Measurements from ENCODE around the gene NXF2B. TPM values are rescaled to one million over a fixed set of nuclear protein-coding genes. Genes with fewer than 3 reads are reported as not detected.
A peak's percentile ranks its signal among the peaks of the same experiment; 100 is the strongest.
"Not testable (repeated sequence)": the region's sequence is repeated elsewhere in the genome, so short reads cannot be mapped to it uniquely, and the experiment has no call there.

The NXF2B gene
- total and polyA plus RNA-seq, 10 of the 15 experiments (the other 5 are each of a cell fraction or from before 2014, with no cell fraction given), result not detected

DNA sequence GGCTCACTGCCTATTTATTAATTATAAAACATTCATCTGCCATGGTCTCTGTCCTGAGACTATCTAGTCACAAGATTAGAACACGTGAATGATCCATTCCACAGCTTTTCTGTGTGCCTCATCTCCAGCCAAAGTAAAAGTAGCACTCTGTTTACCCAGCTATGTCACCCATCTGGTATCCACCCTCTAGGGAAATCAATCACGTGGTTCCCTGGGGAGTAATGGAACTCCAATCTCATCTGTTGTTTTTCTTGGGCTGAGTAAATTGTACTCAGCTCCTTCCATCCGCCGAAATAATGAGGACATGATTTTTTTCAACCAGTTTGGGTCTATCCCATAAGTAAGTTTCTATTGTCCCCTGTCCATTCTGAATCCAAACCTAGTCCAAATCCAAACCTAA is 18.8 kb upstream of the NXF2B start:
- H3K79me2 ChIP-seq (ENCODE audit: control insufficient read depth, insufficient read depth, low read length); H3K9me3 ChIP-seq (replicated peaks; ENCODE audit: control insufficient read depth, insufficient read depth, low read length); FAIRE-seq; H3K27me3 ChIP-seq (replicated peaks in 1 of 2; ENCODE audit: control insufficient read depth in 2 of 2, insufficient read depth in 2 of 2, low read length in 1 of 2); H3K4me1 ChIP-seq (ENCODE audit: control insufficient read depth, insufficient read depth, low read length); H2AFZ ChIP-seq (ENCODE audit: control insufficient read depth, low read depth, low read length); H3K4me3 ChIP-seq; H3K9ac ChIP-seq (ENCODE audit: control insufficient read depth, insufficient read depth, low read length); H4K20me1 ChIP-seq (ENCODE audit: control insufficient read depth, insufficient read depth); POLR2A ChIA-PET; DNase-seq (ENCODE audit: low read depth, low spot score); H3K4me2 ChIP-seq (ENCODE audit: control insufficient read depth, insufficient read depth); H3K36me3 ChIP-seq (ENCODE audit: control insufficient read depth in 2 of 2, insufficient read depth in 2 of 2, low read length in 1 of 2); RAD21 ChIA-PET (ENCODE audit: unreplicated experiment); intact Hi-C loops (cut with micrococcal nuclease; ENCODE audit: unreplicated experiment); CTCF ChIA-PET; SMC1A ChIA-PET (ENCODE audit: uncharacterized antibody, unreplicated experiment); BruUV-seq (replicated peaks); in situ Hi-C loops (cut with MboI); ATAC-seq; H3K27ac ChIP-seq (ENCODE audit: control insufficient read depth, insufficient read depth): not testable (repeated sequence)
- WGBS (ENCODE audit: insufficient coverage, insufficient replicate concordance, low lambda C conversion rate, missing lambda C conversion rate), result no CpG with 5 or more reads among the region's 4 CpGs

DNA sequence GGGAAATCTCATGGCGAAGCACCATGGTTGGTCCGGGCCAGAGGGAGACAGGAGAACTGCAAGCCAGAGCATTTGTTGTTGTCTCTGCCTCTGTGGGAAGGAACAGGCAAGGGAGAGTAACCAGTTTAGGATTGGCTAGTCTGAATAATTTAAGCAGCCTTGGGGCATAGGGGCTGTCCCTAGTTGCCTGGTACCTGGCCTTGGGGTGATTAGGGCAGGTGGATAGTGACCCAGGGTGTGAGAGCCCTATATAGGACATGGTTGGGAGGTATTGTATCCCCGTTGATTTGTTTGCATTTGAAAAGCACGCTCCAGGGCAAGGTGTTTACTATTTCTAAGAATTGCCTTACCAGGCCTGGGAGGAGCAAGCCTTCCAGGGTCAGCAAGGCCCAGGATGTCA is 25.3 kb downstream of the NXF2B start:
- SMC1A ChIA-PET (ENCODE audit: uncharacterized antibody, unreplicated experiment); POLR2A ChIA-PET; H3K36me3 ChIP-seq (ENCODE audit: control insufficient read depth in 2 of 2, insufficient read depth in 2 of 2, low read length in 1 of 2); H2AFZ ChIP-seq (ENCODE audit: control insufficient read depth, low read depth, low read length); DNase-seq (ENCODE audit: low read depth, low spot score); H3K79me2 ChIP-seq (ENCODE audit: control insufficient read depth, insufficient read depth, low read length); intact Hi-C loops (cut with micrococcal nuclease; ENCODE audit: unreplicated experiment); H3K4me1 ChIP-seq (ENCODE audit: control insufficient read depth, insufficient read depth, low read length); BruUV-seq (replicated peaks); CTCF ChIA-PET; H3K9ac ChIP-seq (ENCODE audit: control insufficient read depth, insufficient read depth, low read length); in situ Hi-C loops (cut with MboI); H3K4me3 ChIP-seq; H3K4me2 ChIP-seq (ENCODE audit: control insufficient read depth, insufficient read depth); H3K9me3 ChIP-seq (replicated peaks; ENCODE audit: control insufficient read depth, insufficient read depth, low read length); H4K20me1 ChIP-seq (ENCODE audit: control insufficient read depth, insufficient read depth); FAIRE-seq; RAD21 ChIA-PET (ENCODE audit: unreplicated experiment); H3K27ac ChIP-seq (ENCODE audit: control insufficient read depth, insufficient read depth); H3K27me3 ChIP-seq (replicated peaks in 1 of 2; ENCODE audit: control insufficient read depth in 2 of 2, insufficient read depth in 2 of 2, low read length in 1 of 2); ATAC-seq: not testable (repeated sequence)
- no CpG with 5 or more reads among the region's 4 CpGs for WGBS (ENCODE audit: insufficient coverage, insufficient replicate concordance, low lambda C conversion rate, missing lambda C conversion rate)

DNA sequence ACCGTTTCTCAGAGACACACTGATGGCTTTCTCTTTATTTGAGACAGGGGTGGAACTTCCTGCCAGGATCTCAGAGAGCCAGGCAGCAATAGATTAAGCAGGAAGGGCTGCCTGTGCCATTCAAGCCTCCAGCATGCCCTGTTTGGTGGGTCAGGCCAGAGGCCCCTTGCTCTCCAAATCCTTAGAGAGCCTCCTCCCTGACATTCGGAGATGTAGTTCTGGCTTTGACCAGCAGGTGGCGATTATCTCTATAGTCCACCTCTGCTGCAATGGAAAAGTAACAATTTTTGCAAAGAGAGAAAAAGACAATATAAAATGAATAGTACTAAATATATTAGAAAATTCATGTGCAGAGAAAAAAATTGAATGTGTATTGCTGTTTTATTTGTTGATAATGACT is 93.9 kb downstream of the NXF2B start:
- SMC1A ChIA-PET (ENCODE audit: uncharacterized antibody, unreplicated experiment), result no interaction called here
- H3K4me2 ChIP-seq (ENCODE audit: control insufficient read depth, insufficient read depth), result no peak overlapping the region
- DNase-seq (ENCODE audit: low read depth, low spot score) (no peak), ATAC-seq (peak; percentile 76), FAIRE-seq (peak; percentile 86)
- H3K27me3 ChIP-seq (replicated peaks in 1 of 2; ENCODE audit: control insufficient read depth in 2 of 2, insufficient read depth in 2 of 2, low read length in 1 of 2), result no peaks in the 10 kb centered on the region
- in situ Hi-C loops (cut with MboI) (no loop called here), intact Hi-C loops (cut with micrococcal nuclease; ENCODE audit: unreplicated experiment) (no loop called here)
- no peaks in the 10 kb centered on the region for H3K9me3 ChIP-seq (replicated peaks; ENCODE audit: control insufficient read depth, insufficient read depth, low read length)
- H3K9ac ChIP-seq (ENCODE audit: control insufficient read depth, insufficient read depth, low read length), result no peak overlapping the region
- 8% methylated on average over 3 of the region's 3 CpGs for WGBS (ENCODE audit: insufficient coverage, insufficient replicate concordance, low lambda C conversion rate, missing lambda C conversion rate)
- no peaks in the 10 kb centered on the region for H3K36me3 ChIP-seq (ENCODE audit: control insufficient read depth in 2 of 2, insufficient read depth in 2 of 2, low read length in 1 of 2)
- H3K27ac ChIP-seq (ENCODE audit: control insufficient read depth, insufficient read depth), result no peak overlapping the region
- BruUV-seq (replicated peaks), result no TSS peak
- no peak overlapping the region for H3K4me3 ChIP-seq
- RAD21 ChIA-PET (ENCODE audit: unreplicated experiment), result no interaction called here
- H3K4me1 ChIP-seq (ENCODE audit: control insufficient read depth, insufficient read depth, low read length), result no peaks in the 10 kb centered on the region
- H4K20me1 ChIP-seq (ENCODE audit: control insufficient read depth, insufficient read depth), result no peaks in the 10 kb centered on the region
- no peaks in the 10 kb centered on the region for H3K79me2 ChIP-seq (ENCODE audit: control insufficient read depth, insufficient read depth, low read length)
- POLR2A ChIA-PET, result no interaction called here
- CTCF ChIA-PET, result no interaction called here
- no peak overlapping the region for H2AFZ ChIP-seq (ENCODE audit: control insufficient read depth, low read depth, low read length)
- TF ChIP-seq SMAD5 (IDR thresholded peaks at IDR 0.05; ENCODE audit: low read depth) (no peak), ZNF24 (IDR thresholded peaks at IDR 0.05) (no peak), HDGF (IDR thresholded peaks at IDR 0.05) (no peak), SMC3 (IDR thresholded peaks at IDR 0.05; ENCODE audit: borderline replicate concordance, low read length) (peak; percentile 52), SREBF1 (IDR thresholded peaks at IDR 0.05; ENCODE audit: low read length) (no peak), TCF7 (IDR thresholded peaks at IDR 0.05; ENCODE audit: borderline replicate concordance) (no peak)
- TF ChIP-seq, protein P1, sequence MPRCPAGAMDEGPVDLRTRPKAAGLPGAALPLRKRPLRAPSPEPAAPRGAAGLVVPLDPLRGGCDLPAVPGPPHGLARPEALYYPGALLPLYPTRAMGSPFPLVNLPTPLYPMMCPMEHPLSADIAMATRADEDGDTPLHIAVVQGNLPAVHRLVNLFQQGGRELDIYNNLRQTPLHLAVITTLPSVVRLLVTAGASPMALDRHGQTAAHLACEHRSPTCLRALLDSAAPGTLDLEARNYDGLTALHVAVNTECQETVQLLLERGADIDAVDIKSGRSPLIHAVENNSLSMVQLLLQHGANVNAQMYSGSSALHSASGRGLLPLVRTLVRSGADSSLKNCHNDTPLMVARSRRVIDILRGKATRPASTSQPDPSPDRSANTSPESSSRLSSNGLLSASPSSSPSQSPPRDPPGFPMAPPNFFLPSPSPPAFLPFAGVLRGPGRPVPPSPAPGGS (IDR thresholded peaks at IDR 0.05; ENCODE audit: borderline replicate concordance, insufficient read depth, low read depth, low read length, poor library complexity, severe bottlenecking), result no peak
- TF ChIP-seq, protein P2, sequence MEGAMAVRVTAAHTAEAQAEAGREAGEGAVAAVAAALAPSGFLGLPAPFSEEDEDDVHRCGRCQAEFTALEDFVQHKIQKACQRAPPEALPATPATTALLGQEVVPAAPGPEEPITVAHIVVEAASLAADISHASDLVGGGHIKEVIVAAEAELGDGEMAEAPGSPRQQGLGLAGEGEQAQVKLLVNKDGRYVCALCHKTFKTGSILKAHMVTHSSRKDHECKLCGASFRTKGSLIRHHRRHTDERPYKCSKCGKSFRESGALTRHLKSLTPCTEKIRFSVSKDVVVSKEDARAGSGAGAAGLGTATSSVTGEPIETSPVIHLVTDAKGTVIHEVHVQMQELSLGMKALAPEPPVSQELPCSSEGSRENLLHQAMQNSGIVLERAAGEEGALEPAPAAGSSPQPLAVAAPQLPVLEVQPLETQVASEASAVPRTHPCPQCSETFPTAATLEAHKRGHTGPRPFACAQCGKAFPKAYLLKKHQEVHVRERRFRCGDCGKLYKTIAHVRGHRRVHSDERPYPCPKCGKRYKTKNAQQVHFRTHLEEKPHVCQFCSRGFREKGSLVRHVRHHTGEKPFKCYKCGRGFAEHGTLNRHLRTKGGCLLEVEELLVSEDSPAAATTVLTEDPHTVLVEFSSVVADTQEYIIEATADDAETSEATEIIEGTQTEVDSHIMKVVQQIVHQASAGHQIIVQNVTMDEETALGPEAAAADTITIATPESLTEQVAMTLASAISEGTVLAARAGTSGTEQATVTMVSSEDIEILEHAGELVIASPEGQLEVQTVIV (IDR thresholded peaks at IDR 0.05; ENCODE audit: borderline replicate concordance, partially characterized antibody), result no peak
